Neural crest cell (in vitro differentiated cells): ENCODE measurements around the gene ADRA2B. TPM values are rescaled to one million over a fixed set of nuclear protein-coding genes. Genes with fewer than 3 reads are reported as not detected.

Experiments used
- DNase-seq: peaks from one replicate; pipeline ENCODE4 v3.0.0; 2021; ENCODE audit warnings: low read depth, mixed read lengths, low spot score
- H3K27ac Mint-ChIP-seq: one replicate; pipeline ENCODE4 v1.8.0; 2021; ENCODE audit warnings: mild to moderate bottlenecking, mixed read lengths; ENCODE audit not compliant: unreplicated experiment
- H3K27me3 Mint-ChIP-seq: 2 replicates; pipeline ENCODE4 v1.8.0; 2021; ENCODE audit warnings: low read depth, mild to moderate bottlenecking, mixed read lengths
- H3K36me3 Mint-ChIP-seq: 2 replicates; pipeline ENCODE4 v1.8.0; 2021; ENCODE audit warnings: low read depth, mild to moderate bottlenecking, mixed read lengths
- H3K4me1 Mint-ChIP-seq: 2 replicates; pipeline ENCODE4 v1.8.0; 2021; ENCODE audit warnings: mixed read lengths
- H3K4me3 Mint-ChIP-seq: one replicate; pipeline ENCODE4 v1.8.0; 2021; ENCODE audit warnings: mild to moderate bottlenecking, mixed read lengths
- H3K9me3 Mint-ChIP-seq: 2 replicates; pipeline ENCODE4 v1.8.0; 2021; ENCODE audit warnings: mixed read lengths
- total RNA-seq: library from RNA; stranded (reverse); gene quantifications from 2 replicates; pipeline ENCODE4 v1.2.1, GENCODE V29; 2021
- TF ChIP-seq, protein P1 (sequence below): fragments of 200-600 bp; sonication (generic); conservative IDR thresholded peaks from 2 replicates; pipeline ENCODE4 v1.5.0; 2021; ENCODE audit warnings: antibody characterized with exemption, mild to moderate bottlenecking

The ADRA2B gene
- total RNA-seq, 1 donor from 2014 or later: 0.79 TPM

GRCh38 chr2:96154506-96155380, 38.4 kb upstream of the ADRA2B start:
- Mint-ChIP-seq H3K9me3 (peaks cover under 1% of the 10 kb centered on the region), H3K4me1 (peaks cover 19% of the 10 kb centered on the region), H3K4me3 (no peak overlapping the region), H3K36me3 (no peaks in the 10 kb centered on the region), H3K27ac (peak overlapping the region; percentile 78), H3K27me3 (no peaks in the 10 kb centered on the region)
- TF ChIP-seq, protein P1, sequence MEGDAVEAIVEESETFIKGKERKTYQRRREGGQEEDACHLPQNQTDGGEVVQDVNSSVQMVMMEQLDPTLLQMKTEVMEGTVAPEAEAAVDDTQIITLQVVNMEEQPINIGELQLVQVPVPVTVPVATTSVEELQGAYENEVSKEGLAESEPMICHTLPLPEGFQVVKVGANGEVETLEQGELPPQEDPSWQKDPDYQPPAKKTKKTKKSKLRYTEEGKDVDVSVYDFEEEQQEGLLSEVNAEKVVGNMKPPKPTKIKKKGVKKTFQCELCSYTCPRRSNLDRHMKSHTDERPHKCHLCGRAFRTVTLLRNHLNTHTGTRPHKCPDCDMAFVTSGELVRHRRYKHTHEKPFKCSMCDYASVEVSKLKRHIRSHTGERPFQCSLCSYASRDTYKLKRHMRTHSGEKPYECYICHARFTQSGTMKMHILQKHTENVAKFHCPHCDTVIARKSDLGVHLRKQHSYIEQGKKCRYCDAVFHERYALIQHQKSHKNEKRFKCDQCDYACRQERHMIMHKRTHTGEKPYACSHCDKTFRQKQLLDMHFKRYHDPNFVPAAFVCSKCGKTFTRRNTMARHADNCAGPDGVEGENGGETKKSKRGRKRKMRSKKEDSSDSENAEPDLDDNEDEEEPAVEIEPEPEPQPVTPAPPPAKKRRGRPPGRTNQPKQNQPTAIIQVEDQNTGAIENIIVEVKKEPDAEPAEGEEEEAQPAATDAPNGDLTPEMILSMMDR: no peak
- no peak for DNase-seq

DNA sequence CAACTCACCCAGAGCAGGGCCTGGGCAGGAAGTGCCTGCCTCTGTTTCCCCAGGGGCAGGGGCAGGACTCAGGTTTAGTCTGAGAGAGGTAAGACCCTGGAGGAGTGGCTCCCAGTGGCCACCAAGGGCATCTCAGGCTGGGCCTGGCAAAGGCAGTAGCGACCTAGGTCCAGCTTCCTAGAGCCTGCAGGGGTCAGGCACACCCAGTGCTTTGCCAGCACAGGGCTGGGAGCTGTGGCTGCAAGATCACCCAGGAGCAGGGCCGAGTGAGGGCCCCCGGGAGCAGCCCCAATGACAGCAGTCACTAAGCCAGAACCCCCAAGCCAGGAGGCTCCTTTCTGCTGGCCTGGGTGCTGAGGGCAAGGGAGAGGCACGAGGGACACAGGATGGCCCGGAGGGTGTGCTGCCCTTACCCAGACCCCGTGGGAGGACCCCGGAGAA, 37.6 kb upstream of the ADRA2B start:
- no peak overlapping the region for H3K4me3 Mint-ChIP-seq
- TF ChIP-seq, protein P1: no peak
- peaks cover 3% of the 10 kb centered on the region for H3K27me3 Mint-ChIP-seq
- H3K9me3 Mint-ChIP-seq: no peaks in the 10 kb centered on the region
- peaks cover 23% of the 10 kb centered on the region for H3K4me1 Mint-ChIP-seq
- H3K36me3 Mint-ChIP-seq: no peaks in the 10 kb centered on the region
- no peak for DNase-seq
- H3K27ac Mint-ChIP-seq: peak overlapping the region; percentile 14

DNA sequence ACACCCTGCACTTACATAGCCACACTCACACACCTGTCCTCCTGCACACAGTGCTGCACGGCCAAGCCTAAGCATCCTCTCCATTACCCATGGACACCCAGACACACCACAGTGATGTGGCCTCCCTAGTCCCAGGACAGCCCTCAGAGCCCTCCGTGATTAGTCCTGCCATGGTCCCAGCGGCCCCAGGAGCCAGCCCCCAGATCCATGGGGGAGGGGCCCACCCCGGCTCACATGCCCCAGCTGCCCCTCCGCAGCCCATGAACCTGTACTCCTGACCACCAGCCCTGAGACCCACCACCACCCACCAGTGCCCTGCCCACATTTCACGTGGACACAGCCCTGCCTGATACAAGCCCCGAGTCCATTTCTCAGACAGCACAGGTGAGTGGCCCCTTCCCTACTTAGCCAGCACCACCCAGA, 36.9 kb upstream of the ADRA2B start:
- no peak for DNase-seq
- no peaks in the 10 kb centered on the region for H3K9me3 Mint-ChIP-seq
- H3K27ac Mint-ChIP-seq: peak overlapping the region; percentile 14
- H3K36me3 Mint-ChIP-seq: no peaks in the 10 kb centered on the region
- TF ChIP-seq, protein P1: no peak
- peaks cover 25% of the 10 kb centered on the region for H3K4me1 Mint-ChIP-seq
- H3K4me3 Mint-ChIP-seq: no peak overlapping the region
- H3K27me3 Mint-ChIP-seq: peaks cover 5% of the 10 kb centered on the region

- Mint-ChIP-seq H3K9me3 (no peaks in the 10 kb centered on the region), H3K36me3 (no peaks in the 10 kb centered on the region), H3K4me3 (no peak overlapping the region), H3K4me1 (peaks cover 28% of the 10 kb centered on the region), H3K27ac (peak overlapping the region; percentile 78), H3K27me3 (peaks cover 9% of the 10 kb centered on the region)
- no peak for DNase-seq
- TF ChIP-seq, protein P1: no peak
These were observed 36.2 kb upstream of the ADRA2B start for GRCh38 chr2:96152304-96153161.

GRCh38 chr2:96151595-96152303, 35.4 kb upstream of the ADRA2B start:
- peak overlapping the region; percentile 27 for H3K27ac Mint-ChIP-seq
- peaks cover 28% of the 10 kb centered on the region for H3K4me1 Mint-ChIP-seq
- H3K27me3 Mint-ChIP-seq: peaks cover 17% of the 10 kb centered on the region
- H3K4me3 Mint-ChIP-seq: no peak overlapping the region
- no peaks in the 10 kb centered on the region for H3K36me3 Mint-ChIP-seq
- DNase-seq: no peak
- TF ChIP-seq, protein P1: no peak
- no peaks in the 10 kb centered on the region for H3K9me3 Mint-ChIP-seq
